ENCODE data around the gene PYGM. TPM values are rescaled to one million over a fixed set of nuclear protein-coding genes. Genes with fewer than 3 reads are reported as not detected.

The PYGM gene
- total RNA-seq, 2 donors from 2014 or later, result 19.3 to 43.2 TPM

GRCh38 chr11:64723907-64724862, 35.6 kb downstream of the PYGM start:
- peak; percentile 75 for DNase-seq (ENCODE audit: low spot score)

GRCh38 chr11:64723117-64723906, 36.5 kb downstream of the PYGM start, which contains the start of gene NRXN2:
NRXN2 (minus strand) TSS chr11:64723197; CDS start chr11:64713699, 9,498 bp downstream.
- intact Hi-C loops (cut with DNase I), result no loop called here
- peak; percentile 95 for DNase-seq (ENCODE audit: low spot score)

More at GRCh38 chr11:64723907-64724862, 35.6 kb downstream of the PYGM start:
- intact Hi-C loops (cut with DNase I), result no loop called here

- peak; percentile 76 for DNase-seq (ENCODE audit: low spot score)
- intact Hi-C loops (cut with DNase I), result no loop called here
Observed at GRCh38 chr11:64722141-64723065, 37.4 kb downstream of the PYGM start.

- no peak for DNase-seq (ENCODE audit: low spot score)
- intact Hi-C loops (cut with DNase I), result no loop called here
Observed at GRCh38 chr11:64721359-64721699, 38.4 kb downstream of the PYGM start.

- intact Hi-C loops (cut with DNase I), result no loop called here
- peak; percentile 67 for DNase-seq (ENCODE audit: low spot score)
Observed at GRCh38 chr11:64720640-64721358, 39.0 kb downstream of the PYGM start.

- intact Hi-C loops (cut with DNase I), result no loop called here
- DNase-seq (ENCODE audit: low spot score), result no peak
Observed at GRCh38 chr11:64720167-64720566, 39.6 kb downstream of the PYGM start.

- intact Hi-C loops (cut with DNase I), result no loop called here
- DNase-seq (ENCODE audit: low spot score), result no peak
Observed at GRCh38 chr11:64719406-64719805, 40.4 kb downstream of the PYGM start.

GRCh38 chr11:64718780-64719124, 41.0 kb downstream of the PYGM start:
- intact Hi-C loops (cut with DNase I), result no loop called here
- no peak for DNase-seq (ENCODE audit: low spot score)

- intact Hi-C loops (cut with DNase I), result no loop called here
- no peak for DNase-seq (ENCODE audit: low spot score)
Observed at GRCh38 chr11:64718084-64718779, 41.5 kb downstream of the PYGM start.

GRCh38 chr11:64717268-64717578, 42.6 kb downstream of the PYGM start:
- intact Hi-C loops (cut with DNase I), result no loop called here
- peak; percentile 46 for DNase-seq (ENCODE audit: low spot score)

GRCh38 chr11:64716473-64717267, 43.1 kb downstream of the PYGM start:
- peak; percentile 37 for DNase-seq (ENCODE audit: low spot score)
- intact Hi-C loops (cut with DNase I), result no loop called here

GRCh38 chr11:64715756-64716472, 43.9 kb downstream of the PYGM start:
- DNase-seq (ENCODE audit: low spot score), result no peak

GRCh38 chr11:64715110-64715509, 44.7 kb downstream of the PYGM start:
- intact Hi-C loops (cut with DNase I), result no loop called here
- DNase-seq (ENCODE audit: low spot score), result no peak

More at GRCh38 chr11:64715756-64716472, 43.9 kb downstream of the PYGM start:
- intact Hi-C loops (cut with DNase I), result no loop called here

- intact Hi-C loops (cut with DNase I), result no loop called here
- DNase-seq (ENCODE audit: low spot score), result no peak
Observed at GRCh38 chr11:64714666-64715065, 45.1 kb downstream of the PYGM start.

- intact Hi-C loops (cut with DNase I), result no loop called here
- no peak for DNase-seq (ENCODE audit: low spot score)
Observed at GRCh38 chr11:64713781-64714363, 45.9 kb downstream of the PYGM start.

GRCh38 chr11:64713016-64713707, 46.6 kb downstream of the PYGM start:
- DNase-seq (ENCODE audit: low spot score), result no peak
- intact Hi-C loops (cut with DNase I), result no loop called here
